GM19193 (cell line): ENCODE measurements around the gene TMEM19.

Experiments used
- POLR2A ChIP-seq: IDR thresholded peaks from 4 replicates; pipeline ENCODE4 v1.6.1; 2011; ENCODE audit not compliant: insufficient read depth, insufficient read length; ENCODE audit errors: extremely low read depth

The TMEM19 gene

DNA sequence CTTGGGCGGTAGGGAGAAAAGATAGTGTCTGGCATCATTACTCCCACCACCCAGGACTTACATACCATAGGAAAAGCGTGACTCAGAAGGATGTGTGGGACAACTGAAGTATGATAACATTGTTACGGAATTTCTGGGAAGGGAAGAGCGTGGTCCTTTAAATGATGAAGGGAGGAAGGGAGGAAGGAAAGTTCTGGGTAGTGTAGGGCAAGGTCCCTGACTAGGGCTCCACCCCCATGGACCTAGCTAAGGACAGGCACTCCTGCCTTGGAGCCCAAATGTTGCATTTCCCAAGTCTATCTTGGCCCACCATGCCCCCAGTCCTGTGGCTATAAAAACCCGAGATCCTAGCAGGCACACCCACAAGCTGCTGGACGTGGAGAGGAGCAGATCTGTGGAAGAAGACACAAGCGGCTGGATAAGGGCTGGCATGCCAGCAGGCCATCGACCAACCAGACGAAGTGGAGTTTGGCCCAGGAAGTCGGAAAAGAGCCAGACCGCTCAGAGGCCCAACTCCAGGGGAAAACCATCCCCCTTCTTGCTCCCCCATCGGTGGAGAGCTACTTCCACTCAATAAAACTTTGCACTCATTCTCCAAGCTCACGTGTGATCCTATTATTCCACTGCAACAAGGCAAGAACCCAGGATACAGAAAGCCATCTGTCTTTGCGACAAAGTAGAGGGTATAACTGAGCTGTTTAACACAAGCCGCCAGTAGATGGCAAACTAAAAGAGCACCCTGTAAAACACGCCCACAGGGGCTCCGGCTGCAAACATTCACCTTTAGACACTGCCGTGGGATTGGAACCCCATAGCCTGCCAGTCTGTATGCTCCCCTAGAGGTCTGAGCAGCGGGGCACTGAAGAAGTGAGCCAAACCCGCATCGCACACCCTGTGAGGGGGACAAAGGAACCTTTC, 45.8 kb downstream of the TMEM19 start:
- TF ChIP-seq POLR2A: no peak

DNA sequence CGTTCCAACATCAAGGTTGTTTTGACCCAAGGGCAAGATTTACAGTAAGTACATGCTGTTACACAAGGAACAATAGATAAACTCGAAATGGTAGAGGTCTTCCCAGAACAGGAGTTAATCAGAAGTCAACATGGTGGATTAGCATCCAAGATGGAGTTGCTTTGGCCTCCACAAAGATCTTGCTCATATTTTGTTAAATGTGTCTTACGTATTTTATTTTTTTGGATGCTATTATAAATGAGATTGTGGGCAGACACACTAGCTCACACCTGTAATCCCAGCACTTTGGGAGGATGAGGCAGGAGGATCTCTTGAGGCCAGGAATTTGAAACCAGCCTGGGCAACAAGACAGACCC, 46.5 kb downstream of the TMEM19 start:
- TF ChIP-seq POLR2A: no peak

DNA sequence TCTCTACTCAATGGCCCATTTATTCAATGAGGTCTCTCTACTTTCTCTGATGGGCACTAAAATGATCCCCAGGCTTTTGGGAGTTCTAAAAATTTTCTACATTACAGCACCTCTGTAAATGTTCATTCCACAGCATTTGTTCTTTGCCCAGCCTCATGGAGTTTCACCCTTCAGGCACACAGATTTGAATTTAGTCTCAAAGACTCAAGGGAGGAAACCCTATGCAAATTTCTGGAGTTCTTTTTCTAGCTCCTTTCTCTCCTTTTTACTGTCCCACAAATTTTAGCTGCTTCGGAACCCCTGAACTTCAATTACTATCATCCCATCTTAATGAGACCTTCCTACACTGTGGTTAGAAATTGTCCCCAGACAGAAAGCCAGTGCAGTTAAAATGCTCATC, 51.3 kb downstream of the TMEM19 start:
- no peak for TF ChIP-seq POLR2A

DNA sequence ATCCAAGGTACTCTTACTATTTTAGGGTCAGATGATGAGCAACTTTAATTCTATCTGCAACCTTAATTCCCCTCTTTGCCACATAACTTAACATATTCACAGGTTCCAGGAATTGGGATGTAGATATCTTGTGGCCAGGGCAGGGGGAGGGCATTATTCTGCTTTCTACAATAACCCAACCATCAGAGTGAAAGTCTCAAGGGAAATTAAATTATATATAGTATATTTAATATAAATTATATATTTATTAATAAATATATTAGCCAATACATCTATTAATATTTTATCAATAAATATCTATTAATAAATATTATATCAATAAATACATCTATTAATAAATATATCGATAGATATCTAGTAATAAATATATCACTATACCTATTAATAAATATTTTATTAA, 57.1 kb downstream of the TMEM19 start:
- no peak for TF ChIP-seq POLR2A

DNA sequence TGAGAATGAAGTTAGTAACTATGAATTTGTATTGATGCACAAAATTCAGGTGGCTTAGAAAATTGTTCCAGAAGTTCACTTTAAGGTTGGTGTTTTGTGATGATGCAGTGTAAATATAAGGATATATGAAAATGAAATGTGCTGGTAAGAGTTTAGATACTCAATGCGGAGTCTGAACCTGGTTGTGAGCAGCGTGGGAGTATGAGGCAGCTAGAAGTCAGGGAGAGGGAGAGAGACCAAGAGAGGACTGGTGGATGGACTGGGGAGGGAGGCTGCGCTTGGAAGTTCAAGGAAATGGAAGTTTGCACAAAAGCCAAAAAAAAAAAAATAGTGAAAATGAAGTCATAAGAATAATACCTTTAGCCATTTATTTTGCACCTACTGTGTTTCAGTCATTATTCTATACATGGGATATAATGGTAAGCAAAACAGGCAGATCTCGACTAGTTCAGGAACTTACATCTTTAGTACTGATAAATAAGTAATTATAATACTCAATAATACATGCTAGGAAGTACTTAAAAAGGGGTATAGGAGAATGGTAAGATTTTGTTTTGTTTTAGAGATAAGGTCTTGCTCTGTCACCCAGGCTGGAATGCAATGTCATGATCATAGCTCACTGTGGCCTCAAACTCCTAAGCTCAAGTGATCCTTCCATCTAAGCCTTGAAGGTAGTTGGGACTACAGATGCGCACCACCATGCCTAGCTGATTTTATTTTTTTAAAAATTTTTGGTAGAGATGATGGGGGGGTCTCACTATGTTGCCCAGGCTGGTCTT, 58.8 kb downstream of the TMEM19 start:
- TF ChIP-seq POLR2A: no peak

DNA sequence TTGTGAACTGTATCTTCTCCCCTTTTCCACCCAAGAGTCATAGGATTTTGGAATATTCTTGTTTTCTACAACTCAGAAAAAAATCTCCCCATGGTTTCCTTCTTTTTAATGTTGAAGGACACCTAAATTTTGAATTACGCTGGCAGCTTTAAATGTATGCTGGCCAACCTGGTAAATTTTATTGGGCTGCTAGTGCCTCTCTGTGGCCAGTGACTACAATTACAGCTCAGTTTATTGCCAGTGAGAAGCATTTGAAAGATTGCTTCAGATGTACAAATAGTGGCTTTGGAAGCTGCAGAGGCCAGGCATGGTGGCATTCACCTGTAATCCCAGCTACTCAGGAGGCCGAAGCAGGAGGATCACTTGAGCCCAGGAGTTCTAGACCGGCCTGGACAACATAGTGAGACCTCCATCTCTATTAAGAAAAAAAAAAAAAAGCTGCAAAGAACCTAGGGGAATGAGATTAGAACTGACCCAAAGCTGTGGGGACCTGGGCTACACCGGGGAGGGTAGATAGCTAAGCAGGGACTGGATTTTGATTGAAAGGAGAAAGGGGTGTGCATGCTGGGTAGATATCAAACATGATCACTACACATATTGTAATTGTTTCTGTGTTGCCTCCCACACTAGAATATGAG, 61.2 kb downstream of the TMEM19 start:
- TF ChIP-seq POLR2A: no peak

DNA sequence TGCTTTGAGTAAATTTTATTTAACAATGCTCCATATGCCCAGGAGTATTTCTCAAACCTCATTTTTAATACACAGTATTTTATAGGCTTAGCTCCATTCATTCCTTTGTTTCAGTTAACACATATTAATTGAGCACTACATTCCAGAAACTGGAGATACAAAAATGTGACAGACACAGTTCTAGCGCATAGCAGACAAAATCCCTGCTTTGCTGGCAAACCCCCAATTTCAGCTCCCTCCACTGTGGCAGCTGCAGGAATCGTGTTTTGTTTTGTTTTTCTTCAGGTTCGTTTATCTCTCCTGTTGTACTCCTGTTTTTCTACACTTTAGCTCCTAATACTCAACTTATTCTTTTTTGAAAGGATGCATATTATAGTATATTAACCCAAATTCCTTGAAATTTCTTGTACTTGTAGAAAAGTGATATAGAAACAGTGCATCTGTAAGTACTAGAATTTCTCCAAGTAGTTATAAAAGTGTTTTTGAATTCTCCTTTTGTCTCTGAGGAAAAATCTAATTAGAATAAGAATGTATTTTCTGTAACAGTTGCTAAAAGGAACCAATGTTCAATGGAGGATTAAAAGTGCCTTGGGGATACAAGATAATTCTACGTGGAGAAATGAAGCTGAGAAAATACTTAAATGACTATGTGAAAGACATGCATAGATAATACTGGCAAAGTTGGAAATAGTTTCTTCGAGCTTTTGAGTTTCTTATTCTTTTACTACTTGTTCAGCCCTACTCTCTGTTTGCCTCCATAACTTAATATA, 62.4 kb downstream of the TMEM19 start:
- no peak for TF ChIP-seq POLR2A

DNA sequence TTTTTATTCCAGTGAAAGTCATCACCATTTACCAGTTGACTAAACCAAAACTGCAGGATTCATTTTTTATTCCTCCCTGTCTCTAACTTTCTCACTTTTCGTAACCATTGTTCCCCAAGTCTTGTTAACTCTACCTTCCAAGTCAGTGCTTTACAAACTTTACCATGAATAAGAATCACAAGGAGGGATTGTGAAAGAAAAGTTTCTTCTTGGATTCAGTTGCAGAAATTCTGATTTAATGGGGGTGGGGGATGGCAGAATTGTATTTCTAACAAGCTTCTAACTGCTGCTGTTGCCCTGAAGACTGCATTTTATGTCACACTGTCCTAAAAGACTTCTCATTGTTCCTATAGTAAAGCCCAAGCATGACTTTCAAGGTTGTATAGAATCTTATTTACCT, 63.8 kb downstream of the TMEM19 start:
- TF ChIP-seq POLR2A: no peak

DNA sequence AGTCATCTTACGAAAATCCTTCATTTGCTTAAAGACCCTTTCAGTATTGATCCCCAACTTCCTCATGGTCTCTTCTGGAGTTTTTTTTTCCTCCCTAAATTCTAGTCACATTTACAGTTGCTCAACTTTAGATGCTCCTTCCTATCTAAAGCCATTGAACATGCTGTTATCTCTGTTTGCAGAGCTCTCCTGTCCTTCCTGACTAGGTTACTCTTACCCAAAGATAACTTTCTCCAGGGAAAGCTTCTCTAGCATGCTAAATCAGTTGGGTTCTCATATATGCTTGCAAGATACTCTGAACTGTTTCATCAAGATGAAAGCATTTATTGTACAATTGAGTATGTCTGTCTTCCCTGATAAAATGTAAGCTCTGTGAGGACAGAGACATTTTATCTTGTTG, 67.0 kb downstream of the TMEM19 start:
- TF ChIP-seq POLR2A: no peak
